ENCODE results near the gene CCDC171. TPM values are rescaled to one million over a fixed set of nuclear protein-coding genes. Genes with fewer than 3 reads are reported as not detected.

CCDC171 gene
- polyA plus RNA-seq, 4 donors: 0.27 to 2.1 (median 0.92) TPM

- FAIRE-seq (no peak), DNase-seq (no peak)
- WGBS, 3 donors: 70 to 88% (median 75%) methylated on average over 1 of the region's 1 CpG
- Histone ChIP-seq H3K4me3 (ENCODE audit: low read depth in 1 of 3, low read length in 3 of 3) (no peak overlapping the region), H3K27me3 (ENCODE audit: control insufficient read depth in 3 of 3, insufficient read depth in 3 of 3, low read length in 3 of 3) (no peaks in the 10 kb centered on the region), H3K4me1 (ENCODE audit: control insufficient read depth in 3 of 3, insufficient read depth in 2 of 3, low read depth in 1 of 3, low read length in 2 of 3) (no peaks in the 10 kb centered on the region), H3K9me3 (ENCODE audit: control insufficient read depth in 2 of 2, insufficient read depth in 1 of 2, low read depth in 1 of 2, low read length in 1 of 2) (no peaks in the 10 kb centered on the region), H3K27ac (ENCODE audit: low read depth in 1 of 3, low read length in 2 of 3) (no peak overlapping the region), H3K36me3 (ENCODE audit: control insufficient read depth in 3 of 3, insufficient read depth in 2 of 3, low read depth in 1 of 3, low read length in 3 of 3) (no peaks in the 10 kb centered on the region)
Measured at GRCh38 chr9:15718423-15718822, 165.6 kb downstream of the CCDC171 start.

- WGBS, 3 donors: 70 to 84% (median 79%) methylated on average over 1 of the region's 1 CpG
- Histone ChIP-seq H3K4me3 (ENCODE audit: low read depth in 1 of 3, low read length in 3 of 3) (no peak overlapping the region), H3K27me3 (ENCODE audit: control insufficient read depth in 3 of 3, insufficient read depth in 3 of 3, low read length in 3 of 3) (no peaks in the 10 kb centered on the region), H3K27ac (ENCODE audit: low read depth in 1 of 3, low read length in 2 of 3) (no peak overlapping the region), H3K4me1 (ENCODE audit: control insufficient read depth in 3 of 3, insufficient read depth in 2 of 3, low read depth in 1 of 3, low read length in 2 of 3) (no peaks in the 10 kb centered on the region), H3K9me3 (ENCODE audit: control insufficient read depth in 2 of 2, insufficient read depth in 1 of 2, low read depth in 1 of 2, low read length in 1 of 2) (no peaks in the 10 kb centered on the region), H3K36me3 (ENCODE audit: control insufficient read depth in 3 of 3, insufficient read depth in 2 of 3, low read depth in 1 of 3, low read length in 3 of 3) (no peaks in the 10 kb centered on the region)
- DNase-seq: no peak
- no peak for FAIRE-seq
Measured at GRCh38 chr9:15720861-15721260, 168.0 kb downstream of the CCDC171 start.

- Histone ChIP-seq H3K9me3 (ENCODE audit: control insufficient read depth in 2 of 2, insufficient read depth in 1 of 2, low read depth in 1 of 2, low read length in 1 of 2) (no peaks in the 10 kb centered on the region), H3K27me3 (ENCODE audit: control insufficient read depth in 3 of 3, insufficient read depth in 3 of 3, low read length in 3 of 3) (no peaks in the 10 kb centered on the region), H3K27ac (ENCODE audit: low read depth in 1 of 3, low read length in 2 of 3) (no peak overlapping the region), H3K4me1 (ENCODE audit: control insufficient read depth in 3 of 3, insufficient read depth in 2 of 3, low read depth in 1 of 3, low read length in 2 of 3) (no peaks in the 10 kb centered on the region), H3K4me3 (ENCODE audit: low read depth in 1 of 3, low read length in 3 of 3) (no peak overlapping the region), H3K36me3 (ENCODE audit: control insufficient read depth in 3 of 3, insufficient read depth in 2 of 3, low read depth in 1 of 3, low read length in 3 of 3) (no peaks in the 10 kb centered on the region)
- no peak for DNase-seq
- no peak for FAIRE-seq
- WGBS, 3 donors: 68 to 89% (median 85%) methylated on average over 5 of the region's 5 CpGs
Measured at GRCh38 chr9:15722888-15723287, 170.0 kb downstream of the CCDC171 start.

- Histone ChIP-seq H3K4me3 (ENCODE audit: low read depth in 1 of 3, low read length in 3 of 3) (no peak overlapping the region), H3K27ac (ENCODE audit: low read depth in 1 of 3, low read length in 2 of 3) (no peak overlapping the region), H3K36me3 (ENCODE audit: control insufficient read depth in 3 of 3, insufficient read depth in 2 of 3, low read depth in 1 of 3, low read length in 3 of 3) (no peaks in the 10 kb centered on the region), H3K4me1 (ENCODE audit: control insufficient read depth in 3 of 3, insufficient read depth in 2 of 3, low read depth in 1 of 3, low read length in 2 of 3) (no peaks in the 10 kb centered on the region), H3K27me3 (ENCODE audit: control insufficient read depth in 3 of 3, insufficient read depth in 3 of 3, low read length in 3 of 3) (no peaks in the 10 kb centered on the region), H3K9me3 (ENCODE audit: control insufficient read depth in 2 of 2, insufficient read depth in 1 of 2, low read depth in 1 of 2, low read length in 1 of 2) (no peaks in the 10 kb centered on the region)
- FAIRE-seq: no peak
- WGBS, 3 donors: 81 to 100% (median 94%) methylated on average over 1 of the region's 1 CpG
- no peak for DNase-seq
Measured at GRCh38 chr9:15724016-15724415, 171.2 kb downstream of the CCDC171 start.

GRCh38 chr9:15724612-15725011 is 171.8 kb downstream of the CCDC171 start:
- Histone ChIP-seq H3K36me3 (ENCODE audit: control insufficient read depth in 3 of 3, insufficient read depth in 2 of 3, low read depth in 1 of 3, low read length in 3 of 3) (no peaks in the 10 kb centered on the region), H3K4me1 (ENCODE audit: control insufficient read depth in 3 of 3, insufficient read depth in 2 of 3, low read depth in 1 of 3, low read length in 2 of 3) (no peaks in the 10 kb centered on the region), H3K4me3 (ENCODE audit: low read depth in 1 of 3, low read length in 3 of 3) (no peak overlapping the region), H3K9me3 (ENCODE audit: control insufficient read depth in 2 of 2, insufficient read depth in 1 of 2, low read depth in 1 of 2, low read length in 1 of 2) (no peaks in the 10 kb centered on the region), H3K27me3 (ENCODE audit: control insufficient read depth in 3 of 3, insufficient read depth in 3 of 3, low read length in 3 of 3) (no peaks in the 10 kb centered on the region), H3K27ac (ENCODE audit: low read depth in 1 of 3, low read length in 2 of 3) (no peak overlapping the region)
- no peak for FAIRE-seq
- DNase-seq: no peak
- WGBS, 3 donors: 44 to 65% (median 65%) methylated on average over 1 of the region's 1 CpG

- FAIRE-seq (no peak), DNase-seq (no peak)
- Histone ChIP-seq H3K36me3 (ENCODE audit: control insufficient read depth in 3 of 3, insufficient read depth in 2 of 3, low read depth in 1 of 3, low read length in 3 of 3) (no peaks in the 10 kb centered on the region), H3K4me3 (ENCODE audit: low read depth in 1 of 3, low read length in 3 of 3) (no peak overlapping the region), H3K4me1 (ENCODE audit: control insufficient read depth in 3 of 3, insufficient read depth in 2 of 3, low read depth in 1 of 3, low read length in 2 of 3) (no peaks in the 10 kb centered on the region), H3K27ac (ENCODE audit: low read depth in 1 of 3, low read length in 2 of 3) (no peak overlapping the region), H3K9me3 (ENCODE audit: control insufficient read depth in 2 of 2, insufficient read depth in 1 of 2, low read depth in 1 of 2, low read length in 1 of 2) (no peaks in the 10 kb centered on the region), H3K27me3 (ENCODE audit: control insufficient read depth in 3 of 3, insufficient read depth in 3 of 3, low read length in 3 of 3) (no peaks in the 10 kb centered on the region)
- WGBS, 3 donors: 91 to 97% (median 94%) methylated on average over 1 of the region's 1 CpG
Measured at GRCh38 chr9:15725953-15726352, 173.1 kb downstream of the CCDC171 start.

- no peak overlapping the region for H3K4me3 ChIP-seq (ENCODE audit: low read depth in 1 of 3, low read length in 3 of 3)
- H3K27me3 ChIP-seq (ENCODE audit: control insufficient read depth in 3 of 3, insufficient read depth in 3 of 3, low read length in 3 of 3): no peaks in the 10 kb centered on the region
- no peaks in the 10 kb centered on the region for H3K4me1 ChIP-seq (ENCODE audit: control insufficient read depth in 3 of 3, insufficient read depth in 2 of 3, low read depth in 1 of 3, low read length in 2 of 3)
- H3K36me3 ChIP-seq (ENCODE audit: control insufficient read depth in 3 of 3, insufficient read depth in 2 of 3, low read depth in 1 of 3, low read length in 3 of 3): no peaks in the 10 kb centered on the region
- FAIRE-seq (no peak), DNase-seq (no peak)
- 75 to 76% (median 75%) methylated on average over 2 of the region's 2 CpGs for WGBS, 3 donors
- H3K27ac ChIP-seq (ENCODE audit: low read depth in 1 of 3, low read length in 2 of 3): no peak overlapping the region
- H3K9me3 ChIP-seq (ENCODE audit: control insufficient read depth in 2 of 2, insufficient read depth in 1 of 2, low read depth in 1 of 2, low read length in 1 of 2): no peaks in the 10 kb centered on the region
Measured at GRCh38 chr9:15729507-15729906, 176.7 kb downstream of the CCDC171 start.

GRCh38 chr9:15735083-15735857 is 182.4 kb downstream of the CCDC171 start:
- no peak for FAIRE-seq
- no peaks in the 10 kb centered on the region for H3K27me3 ChIP-seq (ENCODE audit: control insufficient read depth in 3 of 3, insufficient read depth in 3 of 3, low read length in 3 of 3)

GRCh38 chr9:15736569-15736968 is 183.7 kb downstream of the CCDC171 start:
- Histone ChIP-seq H3K27ac (ENCODE audit: low read depth in 1 of 3, low read length in 2 of 3) (no peak overlapping the region), H3K27me3 (ENCODE audit: control insufficient read depth in 3 of 3, insufficient read depth in 3 of 3, low read length in 3 of 3) (no peaks in the 10 kb centered on the region), H3K9me3 (ENCODE audit: control insufficient read depth in 2 of 2, insufficient read depth in 1 of 2, low read depth in 1 of 2, low read length in 1 of 2) (no peaks in the 10 kb centered on the region), H3K4me1 (ENCODE audit: control insufficient read depth in 3 of 3, insufficient read depth in 2 of 3, low read depth in 1 of 3, low read length in 2 of 3) (no peaks in the 10 kb centered on the region), H3K4me3 (ENCODE audit: low read depth in 1 of 3, low read length in 3 of 3) (no peak overlapping the region), H3K36me3 (ENCODE audit: control insufficient read depth in 3 of 3, insufficient read depth in 2 of 3, low read depth in 1 of 3, low read length in 3 of 3) (no peaks in the 10 kb centered on the region)
- WGBS, 3 donors: 93 to 96% (median 95%) methylated on average over 6 of the region's 6 CpGs
- no peak for DNase-seq
- no peak for FAIRE-seq

More at GRCh38 chr9:15735083-15735857, 182.4 kb downstream of the CCDC171 start:
- H3K27ac ChIP-seq (ENCODE audit: low read depth in 1 of 3, low read length in 2 of 3): no peak overlapping the region
- WGBS, 3 donors: 40 to 66% (median 64%) methylated on average over 5 of the region's 5 CpGs
- no peaks in the 10 kb centered on the region for H3K4me1 ChIP-seq (ENCODE audit: control insufficient read depth in 3 of 3, insufficient read depth in 2 of 3, low read depth in 1 of 3, low read length in 2 of 3)
- DNase-seq: no peak
- H3K36me3 ChIP-seq (ENCODE audit: control insufficient read depth in 3 of 3, insufficient read depth in 2 of 3, low read depth in 1 of 3, low read length in 3 of 3): no peaks in the 10 kb centered on the region
- no peak overlapping the region for H3K4me3 ChIP-seq (ENCODE audit: low read depth in 1 of 3, low read length in 3 of 3)
- H3K9me3 ChIP-seq (ENCODE audit: control insufficient read depth in 2 of 2, insufficient read depth in 1 of 2, low read depth in 1 of 2, low read length in 1 of 2): no peaks in the 10 kb centered on the region

All from small intestine (tissue), 7 donors.